ENCODE measurements around the gene RNF217.
"Not testable (repeated sequence)": the region's sequence is repeated elsewhere in the genome, so short reads cannot be mapped to it uniquely, and the experiment has no call there.

Gene RNF217, protein sequence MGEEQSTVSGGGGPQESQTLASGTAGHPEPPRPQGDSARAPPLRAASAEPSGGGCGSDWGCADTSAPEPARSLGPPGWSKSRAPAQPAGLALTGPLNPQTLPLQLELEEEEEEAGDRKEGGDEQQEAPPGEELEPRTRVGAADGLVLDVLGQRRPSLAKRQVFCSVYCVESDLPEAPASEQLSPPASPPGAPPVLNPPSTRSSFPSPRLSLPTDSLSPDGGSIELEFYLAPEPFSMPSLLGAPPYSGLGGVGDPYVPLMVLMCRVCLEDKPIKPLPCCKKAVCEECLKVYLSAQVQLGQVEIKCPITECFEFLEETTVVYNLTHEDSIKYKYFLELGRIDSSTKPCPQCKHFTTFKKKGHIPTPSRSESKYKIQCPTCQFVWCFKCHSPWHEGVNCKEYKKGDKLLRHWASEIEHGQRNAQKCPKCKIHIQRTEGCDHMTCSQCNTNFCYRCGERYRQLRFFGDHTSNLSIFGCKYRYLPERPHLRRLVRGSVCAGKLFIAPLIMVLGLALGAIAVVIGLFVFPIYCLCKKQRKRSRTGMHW

DNA sequence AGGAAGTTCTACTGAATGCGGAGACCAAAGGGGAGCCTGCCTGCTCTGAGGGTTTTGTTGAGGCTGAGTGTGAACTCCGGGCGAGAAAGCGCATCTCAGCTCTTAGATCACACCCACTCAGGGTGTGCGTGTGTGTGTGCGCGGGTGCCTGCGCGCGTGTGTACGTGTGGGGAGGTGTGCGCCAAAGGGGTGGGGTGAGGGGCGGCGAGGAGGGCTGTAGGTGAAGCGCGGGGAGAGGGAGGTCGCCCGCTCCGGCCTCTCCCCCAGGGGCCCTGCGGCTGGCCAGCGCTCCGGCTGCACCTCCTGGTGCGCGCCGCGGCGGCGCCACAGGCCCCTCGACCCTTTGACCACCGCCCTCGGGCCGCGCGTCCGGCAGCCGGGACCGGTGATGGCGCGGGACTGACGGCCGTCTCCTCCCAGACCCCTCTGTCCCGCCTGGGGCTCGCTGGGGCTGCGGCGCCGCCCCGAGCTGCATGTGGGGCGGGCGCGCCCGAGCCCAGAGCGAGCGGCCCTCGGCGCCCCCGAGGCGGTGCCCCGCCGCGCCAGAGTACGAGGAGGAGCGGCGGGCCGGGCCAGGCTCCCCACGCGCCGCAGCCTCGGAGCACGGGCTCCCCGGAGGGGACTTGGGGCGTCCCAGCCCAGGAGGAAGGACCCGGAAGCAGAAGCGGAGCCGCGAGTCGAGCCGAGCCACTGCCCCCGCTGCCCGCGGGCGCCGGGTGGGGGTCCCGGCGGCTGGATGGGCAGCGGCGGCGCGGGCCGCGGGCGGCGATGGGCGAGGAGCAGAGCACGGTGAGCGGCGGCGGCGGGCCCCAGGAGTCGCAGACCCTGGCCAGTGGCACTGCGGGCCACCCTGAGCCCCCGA, at the start of gene RNF217:
Gene RNF217, plus strand, starts transcription at position 661 of the 862 bp plus-strand sequence. Its CDS starts 108 bp downstream, at position 769.
- no peak for DNase-seq (ENCODE audit: low read depth in 2 of 2)

DNA sequence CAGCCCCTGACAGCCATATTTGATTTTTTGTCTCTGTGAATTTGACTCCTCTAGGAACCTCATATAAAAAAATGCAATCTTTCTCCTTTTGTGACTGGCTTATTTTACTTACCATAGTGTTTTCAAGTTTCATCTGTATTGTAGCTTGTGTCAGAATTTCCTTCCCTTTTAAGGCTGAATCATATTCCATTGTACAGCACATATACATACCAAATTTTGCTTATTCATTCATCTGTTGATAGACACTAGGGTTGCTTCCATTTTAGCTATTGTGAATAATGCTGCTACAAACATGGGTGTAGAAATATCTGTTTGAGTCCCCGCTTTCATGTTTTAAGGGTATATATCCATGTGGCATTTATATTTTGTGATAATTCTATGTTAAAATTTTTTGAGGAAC, 49.2 kb upstream of the RNF217 start:
- no peak for DNase-seq (ENCODE audit: low read depth in 2 of 2)

DNA sequence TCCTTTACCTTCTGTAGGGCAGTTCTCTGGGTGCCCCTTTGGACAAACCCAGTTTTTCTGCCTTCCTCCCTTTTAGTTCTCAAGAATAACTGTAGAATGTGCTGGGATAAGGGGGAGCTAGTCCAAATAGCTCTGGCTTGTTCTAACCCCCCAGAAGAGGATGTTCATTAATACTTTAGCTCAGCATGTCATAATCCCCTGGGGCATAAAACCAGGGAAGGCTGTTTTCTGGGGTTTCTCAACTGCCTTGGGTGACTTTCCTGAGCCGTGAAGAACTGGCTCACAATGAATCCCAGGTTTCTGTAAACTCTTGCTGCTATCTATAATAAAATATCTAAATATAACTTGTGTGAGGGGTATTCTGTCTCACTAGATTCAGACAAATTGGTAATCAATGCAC, 44.5 kb upstream of the RNF217 start:
- no peak for DNase-seq (ENCODE audit: low read depth in 2 of 2)

DNA sequence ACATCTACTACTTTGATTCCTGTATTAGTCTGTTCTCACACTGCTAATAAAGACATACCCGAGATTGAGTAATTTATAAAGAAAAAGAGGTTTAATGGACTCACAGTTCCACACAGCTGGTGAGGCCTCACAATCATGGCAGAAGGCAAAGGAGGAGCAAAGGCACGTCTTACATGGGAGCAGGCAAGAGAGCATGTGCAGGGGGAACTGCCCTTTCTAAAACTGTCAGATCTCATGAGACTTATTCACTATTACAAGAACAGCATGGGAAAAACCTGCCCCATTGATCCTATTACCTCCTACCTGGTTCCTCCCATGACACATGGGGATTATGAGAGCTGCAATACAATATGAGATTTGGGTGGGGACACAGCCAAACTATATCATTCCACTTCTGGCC, 42.5 kb upstream of the RNF217 start:
- not testable (repeated sequence) for DNase-seq (ENCODE audit: low read depth in 2 of 2)

DNA sequence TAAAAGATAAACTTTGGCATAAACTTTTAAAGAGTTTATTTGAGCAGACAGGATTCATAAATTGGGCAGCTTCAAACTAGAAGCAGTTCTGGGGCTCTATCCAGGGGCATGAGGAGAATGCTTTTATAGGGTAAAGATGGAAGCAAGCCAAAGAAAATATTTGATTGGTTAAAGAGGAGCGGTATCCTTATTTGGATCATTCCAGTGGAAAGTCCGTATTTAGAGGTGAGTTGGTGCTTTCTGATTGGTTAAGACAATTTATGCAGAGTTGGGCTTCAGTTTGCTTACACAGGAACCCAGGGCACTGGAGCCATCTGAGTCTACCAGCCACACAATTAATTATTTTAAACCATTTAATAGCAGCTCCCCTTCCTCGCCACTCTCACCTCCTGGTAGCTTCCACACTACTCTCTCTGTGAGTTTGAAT, 37.9 kb upstream of the RNF217 start:
- DNase-seq (ENCODE audit: low read depth in 2 of 2), result no peak

DNA sequence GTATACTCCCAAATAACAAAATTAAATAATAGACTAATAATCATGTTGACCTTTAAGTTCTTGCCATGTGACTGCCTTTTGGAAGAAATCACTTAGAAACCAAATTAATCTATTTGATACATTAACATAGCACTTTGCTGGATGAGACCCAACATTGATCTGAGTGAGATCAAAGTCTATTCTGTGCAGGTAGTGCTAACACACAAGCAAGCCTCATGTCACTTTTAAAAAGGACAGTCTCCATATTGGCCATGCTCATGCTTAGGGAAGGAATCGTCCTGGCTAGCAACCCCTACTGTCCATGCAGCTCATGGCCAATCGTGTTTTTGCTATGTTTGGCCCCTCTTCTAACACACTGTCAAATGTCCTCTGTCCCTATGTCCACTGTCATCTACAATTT, 35.8 kb upstream of the RNF217 start:
- no peak for DNase-seq (ENCODE audit: low read depth in 2 of 2)

DNA sequence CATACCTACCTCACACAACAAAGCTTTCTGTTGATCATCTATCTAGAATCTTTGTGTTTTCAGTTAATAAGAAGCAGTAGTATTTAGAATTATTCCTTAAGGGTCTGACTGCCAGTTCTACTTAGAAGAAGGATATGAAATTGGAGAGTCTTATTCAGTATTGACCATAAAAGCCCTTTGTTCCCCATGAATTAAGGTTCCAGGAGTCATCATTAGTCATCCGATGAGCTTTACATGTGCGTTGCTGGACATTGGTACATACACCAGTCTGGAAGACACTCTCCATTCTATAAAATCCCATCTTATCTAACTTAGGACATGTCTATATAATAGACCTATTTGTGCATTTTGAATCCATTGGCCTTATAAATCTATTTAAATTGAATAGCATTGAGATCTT, 34.4 kb upstream of the RNF217 start:
- no peak for DNase-seq (ENCODE audit: low read depth in 2 of 2)

DNA sequence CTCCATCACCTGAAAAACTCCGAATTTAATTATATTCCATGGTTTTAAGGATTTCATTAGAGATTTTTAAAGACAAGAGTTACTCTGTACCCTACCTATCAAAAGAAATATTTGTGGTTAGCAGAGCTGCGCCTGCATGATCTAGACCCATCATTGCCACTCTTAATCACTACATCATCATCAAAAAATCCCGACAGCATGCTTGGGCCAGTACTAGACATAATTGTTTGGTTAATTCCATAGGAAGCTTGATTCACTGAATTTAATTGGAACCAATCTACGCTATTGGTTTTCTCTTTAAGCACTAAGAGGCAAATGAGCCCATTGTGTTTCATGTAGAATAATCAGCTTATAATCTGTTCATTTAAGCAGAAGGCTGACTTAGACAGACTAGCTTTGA, 33.4 kb upstream of the RNF217 start:
- no peak for DNase-seq (ENCODE audit: low read depth in 2 of 2)

DNA sequence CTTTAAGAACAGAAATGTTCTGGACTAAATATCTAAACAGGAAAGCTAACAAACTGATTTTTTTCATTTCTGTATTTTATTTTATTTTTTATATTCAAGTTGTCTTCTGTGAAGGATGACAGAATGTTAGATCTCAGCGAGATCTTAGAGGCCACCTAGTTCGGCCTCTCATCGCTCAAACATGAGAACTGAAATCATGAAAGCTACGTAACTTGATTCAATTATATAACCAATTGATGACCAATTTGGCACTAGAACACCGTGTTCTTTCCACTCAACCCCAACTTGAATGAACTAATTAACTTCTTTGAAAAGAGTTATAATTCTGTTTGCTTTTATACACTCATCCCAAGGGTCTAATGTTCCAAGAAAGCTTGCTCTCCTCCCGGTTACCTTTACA, 24.6 kb upstream of the RNF217 start:
- no peak for DNase-seq (ENCODE audit: low read depth in 2 of 2)

DNA sequence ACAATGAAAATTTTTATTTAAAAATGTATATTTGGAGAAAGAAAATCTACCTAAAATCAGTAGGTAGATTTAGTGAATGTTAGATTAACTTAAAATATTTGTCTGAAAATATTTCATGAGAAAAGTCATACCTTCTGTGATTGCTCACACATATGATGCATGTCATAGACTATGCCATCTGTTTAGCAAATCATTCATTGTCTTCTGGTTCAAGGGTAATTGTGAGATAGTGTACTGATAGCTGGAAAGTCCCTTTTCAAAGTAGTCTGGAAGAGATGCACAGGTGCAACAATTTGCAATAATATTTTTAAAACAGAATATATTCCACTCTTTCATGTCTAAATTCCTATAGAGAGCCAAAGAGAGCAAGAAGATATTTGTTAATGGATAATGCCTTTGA, 21.0 kb upstream of the RNF217 start:
- DNase-seq (ENCODE audit: low read depth in 2 of 2), result no peak

DNA sequence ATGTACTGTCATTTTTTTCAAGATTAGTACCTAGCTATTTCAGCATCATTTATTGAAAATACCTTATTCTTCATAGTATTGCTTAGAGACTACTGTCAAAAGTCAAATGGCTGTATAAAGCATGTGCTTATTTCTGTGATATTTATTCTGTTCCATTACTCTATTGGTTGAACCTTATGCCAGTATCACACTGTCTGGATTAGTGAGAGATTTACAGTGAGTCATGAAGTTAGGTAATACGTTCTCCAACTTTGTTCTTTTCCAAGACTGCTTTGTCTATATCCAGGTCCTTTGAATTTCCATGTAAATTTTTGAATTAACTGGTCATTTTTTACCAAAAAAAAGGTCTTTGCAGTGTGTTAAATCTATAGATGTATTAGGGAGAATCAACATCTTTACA, 18.6 kb upstream of the RNF217 start:
- DNase-seq (ENCODE audit: low read depth in 2 of 2), result no peak

DNA sequence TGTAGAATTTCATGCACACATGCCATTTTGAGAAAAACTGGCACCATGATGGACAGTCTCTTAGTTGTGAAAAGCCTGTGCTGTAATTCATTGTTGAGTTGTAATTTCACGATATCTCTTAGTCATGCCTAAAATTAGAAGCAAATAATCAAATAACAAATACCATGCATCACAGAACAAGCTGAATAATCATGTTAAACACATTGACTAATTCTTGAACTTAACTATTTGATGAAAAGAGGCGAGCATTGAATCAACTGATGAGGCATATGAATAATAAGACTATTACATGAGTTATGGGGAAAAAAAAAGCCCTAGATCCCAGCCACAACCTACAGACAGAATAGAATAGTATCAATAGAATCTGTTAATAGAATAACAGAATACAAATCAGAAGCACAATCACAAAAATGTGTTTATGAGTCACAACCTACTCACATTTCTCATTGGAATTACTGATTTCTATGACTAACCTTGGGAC, 14.2 kb upstream of the RNF217 start:
- no peak for DNase-seq (ENCODE audit: low read depth in 2 of 2)

DNA sequence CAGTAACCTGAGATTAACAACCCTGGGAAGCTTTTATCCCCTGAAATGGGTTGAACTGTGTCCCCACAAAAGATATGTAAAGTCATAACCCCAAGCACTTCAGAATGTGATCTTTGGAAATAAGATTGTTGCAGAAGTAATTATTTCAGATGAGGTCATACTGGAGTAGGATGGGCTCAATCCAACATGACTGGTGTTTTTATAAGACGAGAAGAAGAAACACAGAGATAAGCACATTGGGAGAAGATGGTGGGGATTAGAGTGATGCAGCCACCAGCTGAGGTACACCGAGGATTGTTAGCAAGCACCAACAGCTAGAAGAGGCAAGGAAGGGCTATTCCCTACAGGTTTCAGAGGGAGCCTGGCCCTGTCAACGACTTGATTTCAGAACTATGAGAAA, 12.5 kb upstream of the RNF217 start:
- DNase-seq (ENCODE audit: low read depth in 2 of 2), result no peak

DNA sequence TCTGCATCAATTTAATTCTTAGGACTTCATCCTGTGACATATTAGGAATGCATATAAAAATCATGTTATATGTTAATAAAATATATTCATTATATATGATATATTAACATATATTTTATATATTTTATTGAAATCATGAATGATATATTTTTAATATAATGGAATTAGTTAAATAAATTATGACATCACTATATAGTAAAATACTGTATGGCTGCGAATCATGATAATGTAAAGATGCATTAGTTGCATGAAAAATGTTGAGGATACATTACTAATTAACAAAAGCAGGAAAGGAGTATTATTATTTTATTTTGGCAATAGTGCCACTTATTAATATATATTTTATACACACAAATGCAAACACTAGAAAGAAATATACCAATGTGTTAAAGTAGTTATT, 8.4 kb upstream of the RNF217 start:
- no peak for DNase-seq (ENCODE audit: low read depth in 2 of 2)

DNA sequence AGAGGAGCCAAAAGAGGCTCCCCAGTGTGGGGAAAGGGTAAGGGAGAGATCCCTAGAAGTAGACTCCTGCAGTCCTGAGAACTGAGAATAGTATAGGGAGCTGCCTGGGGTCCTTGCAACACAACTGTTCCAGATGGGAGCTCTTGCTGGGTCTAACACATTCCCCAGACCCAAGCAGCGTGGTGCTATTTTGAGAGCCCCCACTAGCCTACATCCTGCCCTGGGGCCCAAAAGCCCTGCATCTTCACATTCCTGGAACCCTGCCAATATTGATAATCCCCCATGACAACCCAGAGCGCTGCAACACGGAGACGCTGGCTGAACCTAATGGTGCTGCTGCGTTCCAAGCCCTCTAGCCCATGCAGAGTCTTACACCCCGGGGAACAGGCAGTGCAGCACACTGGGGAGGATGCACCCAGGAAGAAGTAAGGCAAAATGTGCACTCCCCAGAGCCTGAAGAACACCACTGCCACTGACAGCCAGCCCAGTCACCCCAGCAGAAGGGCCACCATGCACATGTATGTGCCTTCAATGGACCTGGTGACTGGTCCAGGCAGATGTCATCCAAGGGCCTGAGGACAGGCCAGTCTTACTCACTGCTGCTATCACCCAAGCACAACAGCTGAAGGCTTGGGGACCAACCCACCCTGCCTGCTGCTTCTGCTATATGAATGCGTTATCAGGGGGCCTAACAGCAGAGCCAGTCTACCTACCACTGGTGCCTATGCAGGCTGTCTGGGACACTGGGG, 7.0 kb upstream of the RNF217 start:
- no peak for DNase-seq (ENCODE audit: low read depth in 2 of 2)

DNA sequence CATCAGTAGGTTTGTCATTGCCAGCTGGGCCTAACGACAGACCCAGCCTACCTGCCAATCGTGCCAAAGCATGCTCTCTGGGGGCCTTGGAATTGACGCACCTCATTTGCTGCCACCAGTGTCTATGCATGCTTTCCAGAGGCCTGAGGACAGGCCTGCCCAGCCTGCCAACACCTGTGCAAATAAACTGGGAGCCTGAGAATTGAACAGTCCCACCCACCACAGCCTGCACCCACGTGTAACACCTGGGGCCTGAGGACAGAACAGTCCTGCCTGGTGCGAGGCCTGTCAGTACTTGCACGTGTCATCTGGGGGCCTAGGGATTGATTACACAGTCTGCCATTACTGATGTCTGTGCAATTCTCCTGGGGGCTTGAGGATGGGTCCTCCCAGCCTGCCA, 6.2 kb upstream of the RNF217 start:
- DNase-seq (ENCODE audit: low read depth in 2 of 2), result no peak

DNA sequence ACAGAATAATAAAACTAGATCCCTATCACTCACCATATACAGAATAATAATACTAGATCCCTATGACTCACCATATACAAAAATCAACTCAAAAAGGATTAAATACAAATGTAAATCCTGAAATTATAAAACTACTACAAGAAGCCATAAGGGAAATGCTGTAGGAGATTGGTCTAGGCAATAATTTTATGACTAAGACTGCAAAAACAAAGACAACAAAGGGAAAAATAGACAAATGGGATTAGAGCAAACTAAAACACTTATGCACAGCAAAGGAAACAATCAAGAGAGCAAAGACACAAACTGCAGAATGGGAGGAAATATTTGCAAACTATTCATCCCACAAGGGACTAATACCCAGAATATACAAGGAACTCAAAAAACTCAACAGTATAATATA, 4.1 kb upstream of the RNF217 start:
- DNase-seq (ENCODE audit: low read depth in 2 of 2), result no peak

DNA sequence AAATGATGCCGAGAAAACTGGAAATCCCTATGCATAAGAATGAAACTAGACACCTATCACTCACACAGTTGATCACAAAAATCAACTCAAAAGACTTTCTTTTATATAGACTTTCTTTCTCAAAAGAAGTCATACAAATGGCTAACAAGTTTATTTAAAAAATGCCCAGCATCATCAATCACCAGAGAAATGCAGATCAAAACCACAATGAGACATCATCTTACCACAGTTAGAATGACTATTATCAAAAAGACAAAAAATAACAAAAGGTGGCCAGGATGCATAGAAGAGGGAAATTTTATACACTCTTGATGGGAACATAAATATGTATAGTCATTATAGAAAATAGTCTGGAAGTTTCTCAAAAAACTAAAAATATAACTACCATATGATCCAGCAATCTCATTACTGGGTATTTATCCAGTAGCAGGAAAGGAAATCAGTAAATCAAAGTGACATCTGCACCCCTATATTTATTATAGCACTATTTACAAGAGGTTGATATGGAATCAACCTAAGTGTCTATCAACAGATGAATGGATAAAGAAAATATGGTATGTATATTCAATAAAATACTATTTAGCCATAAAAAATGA, 3.4 kb upstream of the RNF217 start:
- DNase-seq (ENCODE audit: low read depth in 2 of 2), result no peak

DNA sequence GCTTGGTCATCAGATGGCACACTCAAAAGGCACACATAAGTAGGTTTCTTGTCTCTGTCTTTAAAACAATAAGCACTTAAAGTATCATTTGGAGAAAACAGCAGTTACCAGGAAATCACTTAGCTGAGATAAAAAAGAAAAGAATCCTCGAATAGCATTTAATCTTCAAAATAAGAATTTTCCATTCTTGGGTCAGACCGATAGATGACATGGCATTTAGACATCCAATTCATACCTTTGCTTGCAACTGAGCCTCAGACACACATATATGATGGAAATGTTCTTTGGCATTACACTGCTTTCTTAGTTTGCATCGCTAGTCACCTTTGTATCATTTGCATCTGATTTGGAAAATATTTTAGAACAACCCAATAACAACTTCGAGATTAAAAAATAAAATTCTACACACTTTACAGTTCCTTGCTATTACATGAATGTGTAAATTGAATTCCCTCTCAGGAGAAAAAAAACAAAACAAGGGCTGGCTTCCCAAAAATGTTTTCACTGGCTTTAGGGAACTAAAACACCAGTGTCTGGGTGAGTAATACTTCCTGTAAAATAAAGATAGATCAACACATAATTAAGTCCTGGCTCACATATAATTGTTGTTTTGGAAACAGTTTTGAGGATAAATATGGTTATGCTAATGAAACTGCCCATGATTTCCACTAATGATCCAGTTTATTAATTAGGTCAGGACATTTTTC, 1.3 kb upstream of the RNF217 start:
- DNase-seq (ENCODE audit: low read depth in 2 of 2), result no peak

DNA sequence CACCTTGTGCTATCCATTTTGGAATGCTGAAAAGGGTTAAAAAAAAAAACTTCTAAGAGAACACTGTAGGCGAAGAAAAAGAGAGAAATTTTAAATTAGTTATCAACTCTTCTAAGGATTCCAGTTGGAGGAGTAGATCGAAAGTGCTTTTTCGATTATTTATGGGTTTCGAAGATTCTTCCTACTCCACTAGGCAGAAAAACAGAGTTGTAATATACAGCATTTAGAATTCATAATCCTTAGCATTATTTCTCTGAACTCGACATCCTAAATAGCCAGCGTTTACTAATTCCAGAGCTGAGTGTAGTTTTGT, 817 bp upstream of the RNF217 start:
- no peak for DNase-seq (ENCODE audit: low read depth in 2 of 2)
